GM19467 (cell line): Measurements from ENCODE around the gene LPAR1.
"Not testable (repeated sequence)": the region's sequence is repeated elsewhere in the genome, so short reads cannot be mapped to it uniquely, and the experiment has no call there.

Experiments
- ATAC-seq: cut with Tn5 transposase; IDR thresholded peaks from one replicate; pipeline ENCODE4 v1.9.1; 2021; ENCODE audit warnings: mild to moderate bottlenecking, moderate library complexity; ENCODE audit not compliant: unreplicated experiment

The LPAR1 gene

DNA sequence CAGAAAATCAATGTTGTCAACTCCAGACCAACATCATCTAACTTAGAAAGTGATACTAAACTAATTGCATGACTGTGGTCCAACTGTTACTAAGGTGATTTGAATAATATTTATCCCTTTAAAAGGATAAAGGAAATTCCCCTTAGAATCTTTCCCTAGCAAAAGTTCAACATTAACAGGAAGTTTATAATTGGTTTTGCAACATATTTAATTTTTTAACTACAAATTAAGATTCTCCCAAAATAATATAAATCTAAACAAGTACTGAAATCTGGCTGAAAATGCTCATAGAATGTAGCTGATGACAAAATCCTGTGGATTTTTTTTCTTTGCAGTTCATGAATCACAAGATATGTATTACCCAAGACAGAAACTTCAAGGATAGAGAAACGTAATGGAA lies 151.4 kb downstream of the LPAR1 start:
- ATAC-seq = no peak

DNA sequence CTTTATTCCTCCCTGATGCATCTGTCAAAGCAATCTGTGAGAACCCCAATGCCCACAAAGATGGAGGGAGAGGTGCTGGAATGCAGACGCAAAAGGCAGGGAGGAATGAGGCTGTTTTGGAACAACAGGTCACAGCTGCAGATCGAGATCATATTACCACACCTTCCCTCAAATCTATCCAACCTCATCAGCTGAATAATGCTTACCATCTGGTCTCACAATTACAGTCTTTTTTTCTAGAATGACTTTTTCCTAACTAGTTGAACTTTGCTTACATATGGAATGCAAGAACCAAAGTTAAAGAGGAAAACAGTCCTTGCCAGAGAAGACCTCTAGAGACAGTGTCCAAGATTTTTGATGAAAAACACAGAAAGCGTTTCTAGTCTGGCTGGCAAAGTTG lies 158.1 kb downstream of the LPAR1 start:
- ATAC-seq = no peak

GRCh38 chr9:110877374-110877773 lies 160.9 kb downstream of the LPAR1 start:
- no peak for ATAC-seq

GRCh38 chr9:110876929-110877328 lies 161.3 kb downstream of the LPAR1 start:
- no peak for ATAC-seq

DNA sequence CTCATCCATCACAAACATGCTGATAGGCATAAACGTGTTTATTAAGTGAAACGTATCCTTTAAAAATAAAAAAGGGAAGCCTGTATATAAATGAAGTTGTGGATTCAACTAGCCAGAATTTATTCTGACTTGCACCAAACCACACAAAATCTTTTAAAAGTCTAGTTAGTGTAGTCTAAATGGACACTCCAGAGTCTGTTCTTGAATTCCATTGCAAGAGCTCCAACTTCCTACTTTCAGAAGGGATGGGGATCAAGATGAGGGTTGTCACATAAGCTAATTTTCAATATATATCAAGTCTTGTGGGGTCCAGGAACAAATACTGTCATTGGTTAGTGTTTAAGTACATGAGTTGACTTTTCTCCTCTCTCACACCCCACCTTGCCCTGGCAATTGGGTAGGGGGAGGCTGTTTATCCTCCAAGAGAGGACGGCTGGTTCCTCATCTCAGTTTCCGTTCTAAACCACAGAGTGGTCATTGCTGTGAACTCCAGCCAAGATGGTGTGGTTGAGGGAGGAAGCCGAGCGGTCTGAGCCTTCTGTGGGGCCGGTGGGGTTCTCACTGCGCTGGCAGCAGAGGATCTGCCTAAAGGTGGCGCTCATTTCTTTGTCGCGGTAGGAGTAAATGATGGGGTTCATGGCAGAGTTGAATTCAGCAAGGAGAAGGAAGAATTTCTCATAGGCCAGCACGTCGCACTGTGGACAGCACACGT lies 163.2 kb downstream of the LPAR1 start:
- peak; percentile 74 for ATAC-seq

DNA sequence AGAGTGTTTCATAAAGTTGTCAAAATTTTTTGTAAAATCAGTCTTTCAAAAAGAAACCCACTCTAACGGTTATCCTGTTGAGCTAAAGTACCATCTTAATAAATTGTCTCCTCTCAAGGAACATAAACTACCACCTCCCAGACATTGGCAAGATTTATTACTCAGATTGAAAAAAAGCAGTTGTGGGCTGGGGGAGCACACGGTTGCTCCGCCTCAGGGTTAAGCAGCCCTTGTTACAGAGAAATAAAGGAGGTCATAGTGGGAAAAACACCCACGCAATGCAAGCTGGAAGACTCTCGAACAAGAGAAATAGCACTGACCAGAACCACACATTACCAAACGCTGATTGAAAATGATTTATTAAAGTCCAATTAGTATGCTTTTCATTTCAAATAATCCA lies 165.3 kb downstream of the LPAR1 start:
- ATAC-seq = no peak

DNA sequence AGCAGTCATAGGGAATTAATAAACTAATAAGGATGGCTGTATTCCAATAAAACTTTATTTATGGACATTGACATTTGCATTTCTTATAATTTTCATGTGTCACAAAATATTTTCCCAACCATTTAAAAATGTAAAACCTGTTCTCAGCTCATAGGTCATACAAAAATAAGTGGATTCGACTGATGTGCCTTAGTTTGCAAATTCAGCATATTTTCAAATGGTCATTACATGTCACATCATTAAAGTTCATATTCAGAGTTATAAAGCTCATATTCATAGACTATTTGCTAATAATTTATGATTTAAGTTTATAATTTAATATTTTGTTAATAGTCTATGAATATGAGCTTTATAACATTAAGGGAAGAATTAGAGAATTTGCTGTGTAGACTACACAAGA lies 166.5 kb downstream of the LPAR1 start:
- no peak for ATAC-seq

DNA sequence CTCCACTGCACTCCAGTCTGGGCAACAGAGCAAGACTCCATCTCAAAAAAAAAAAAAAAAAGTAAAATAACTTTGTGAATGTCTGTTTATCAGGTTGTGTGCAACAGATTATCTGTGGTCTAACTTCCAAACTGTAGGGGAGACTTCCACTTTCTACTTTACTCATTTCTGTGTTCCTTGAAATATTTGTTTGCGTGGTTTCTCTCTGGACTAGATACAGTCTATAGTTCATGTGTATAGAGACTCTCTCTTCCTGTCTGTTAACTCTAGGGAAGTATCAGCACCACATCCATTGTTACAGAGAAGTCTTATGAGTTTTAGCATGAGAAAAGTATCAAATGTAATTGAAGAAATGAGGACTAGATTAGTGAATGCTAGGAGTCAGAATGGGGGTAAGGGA lies 168.3 kb downstream of the LPAR1 start:
- ATAC-seq = no peak

GRCh38 chr9:110864011-110864410 lies 174.3 kb downstream of the LPAR1 start:
- no peak for ATAC-seq

DNA sequence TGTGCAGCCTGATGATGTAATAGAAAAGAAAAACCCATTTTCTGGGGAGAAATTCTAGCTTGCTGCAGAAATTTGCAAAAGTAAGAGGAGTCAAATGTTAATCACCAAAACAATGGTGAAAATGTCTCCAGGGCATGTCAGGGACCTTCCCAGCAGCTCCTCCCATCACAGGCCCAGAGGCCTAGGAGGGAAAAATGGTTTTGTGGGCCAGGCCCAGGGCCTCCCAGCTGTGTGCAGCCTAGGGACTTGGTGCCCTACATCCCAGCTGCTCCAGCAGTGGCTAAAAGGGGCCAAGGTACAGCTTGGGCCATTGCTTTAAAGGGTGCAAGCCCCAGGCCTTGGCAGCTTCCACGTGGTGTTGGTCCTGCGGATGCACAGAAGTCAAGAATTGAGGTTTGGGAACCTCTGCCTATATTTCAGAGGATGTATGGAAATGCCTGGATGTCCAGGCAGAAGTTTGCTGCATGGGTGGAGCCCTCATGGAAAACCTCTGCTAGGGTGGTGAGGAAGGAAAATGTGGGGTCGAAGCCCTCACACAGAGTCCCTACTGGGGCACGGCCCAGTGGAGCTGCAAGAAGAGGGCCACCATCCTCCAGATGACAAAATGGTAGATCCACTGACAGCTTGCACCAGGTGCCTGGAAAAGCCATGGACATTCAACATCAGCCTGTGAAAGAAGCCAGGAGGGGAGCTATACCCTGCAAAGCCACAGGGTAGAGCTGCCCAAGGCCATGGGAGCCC lies 176.7 kb downstream of the LPAR1 start:
- not testable (repeated sequence) for ATAC-seq

GRCh38 chr9:110856772-110857171 lies 181.5 kb downstream of the LPAR1 start:
- ATAC-seq = no peak

DNA sequence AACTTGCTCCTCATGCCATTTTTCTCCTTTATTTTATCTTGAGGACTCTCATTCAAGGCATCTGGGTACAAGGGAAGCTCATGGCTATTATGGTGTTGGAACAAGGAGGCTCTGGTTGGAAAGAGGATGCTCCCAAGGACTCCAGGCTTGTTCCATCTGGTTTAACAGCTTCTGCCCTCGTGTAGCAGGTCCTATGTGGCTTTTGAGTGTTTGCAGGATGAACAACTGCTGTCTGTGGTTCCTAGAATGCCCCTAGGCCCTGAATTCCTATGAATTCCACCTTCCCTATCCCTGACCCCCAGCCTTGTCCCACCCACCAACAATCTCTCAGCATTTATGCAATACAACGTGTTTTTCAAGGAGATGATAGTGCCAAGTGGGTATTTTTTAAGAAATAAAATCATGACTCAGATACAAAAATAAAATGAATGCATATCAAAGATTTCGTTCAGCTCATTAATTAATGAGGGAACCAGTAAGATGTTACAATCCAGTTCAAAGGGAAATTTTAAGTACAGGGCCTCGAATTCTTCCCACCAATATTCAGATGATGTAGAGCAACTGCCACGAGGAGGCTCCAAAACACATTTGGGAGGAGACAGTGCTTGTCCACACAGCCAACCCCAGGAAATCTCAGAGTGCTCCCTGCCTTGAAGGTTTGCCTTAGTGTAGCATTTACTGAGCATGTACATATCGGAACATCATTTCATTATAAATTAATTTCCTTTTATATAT lies 187.7 kb downstream of the LPAR1 start:
- ATAC-seq = no peak

GRCh38 chr9:110847671-110848070 lies 190.6 kb downstream of the LPAR1 start:
- ATAC-seq = no peak

GRCh38 chr9:110846215-110846614 lies 192.1 kb downstream of the LPAR1 start:
- ATAC-seq = no peak

GRCh38 chr9:110844121-110844520 lies 194.1 kb downstream of the LPAR1 start:
- ATAC-seq = no peak

GRCh38 chr9:110842986-110843385 lies 195.3 kb downstream of the LPAR1 start:
- no peak for ATAC-seq

DNA sequence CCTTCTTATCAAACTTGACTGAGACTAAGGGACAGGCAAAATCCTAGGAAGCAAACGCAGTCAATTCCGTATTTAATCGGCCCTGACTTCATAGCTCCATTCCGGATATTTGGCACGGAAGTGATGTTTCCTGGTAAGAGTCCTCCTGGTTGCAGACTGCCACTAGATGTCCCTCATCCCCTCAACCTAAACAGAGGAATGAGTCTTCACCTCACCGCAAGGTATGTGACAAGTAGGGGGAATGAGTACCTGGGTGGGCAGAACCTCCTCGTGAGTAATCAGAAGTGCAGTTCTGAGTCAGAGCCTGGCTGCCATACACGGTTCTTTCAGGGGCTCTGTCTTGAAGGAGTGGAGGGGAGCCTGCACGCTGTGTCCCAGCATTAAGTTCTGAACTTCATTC lies 196.1 kb downstream of the LPAR1 start:
- ATAC-seq = no peak

- no peak for ATAC-seq
Measured at GRCh38 chr9:110837401-110838005, 200.8 kb downstream of the LPAR1 start.

DNA sequence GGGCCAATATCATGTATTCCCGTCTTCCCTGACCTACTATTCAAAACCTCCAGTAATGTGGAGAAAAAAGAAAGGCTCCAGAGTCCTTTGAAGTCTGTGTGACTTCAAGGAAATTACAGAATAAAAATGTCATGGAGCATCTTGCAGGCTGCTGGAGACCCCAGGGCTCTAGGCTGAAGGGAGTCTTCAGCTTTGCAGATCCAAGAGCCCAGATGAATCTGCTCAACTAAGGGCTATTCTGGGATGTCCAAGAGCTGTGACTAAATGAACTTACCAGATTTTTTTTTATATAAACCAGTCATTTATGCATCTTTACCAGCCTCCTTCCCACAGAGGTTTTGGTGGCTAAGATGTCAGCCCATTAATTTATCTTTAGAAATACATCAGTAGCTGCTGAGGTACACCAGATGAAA lies 202.4 kb downstream of the LPAR1 start:
- no peak for ATAC-seq

- no peak for ATAC-seq
Measured at GRCh38 chr9:110835404-110835803, 202.9 kb downstream of the LPAR1 start.

GRCh38 chr9:110832926-110833325 lies 205.3 kb downstream of the LPAR1 start:
- ATAC-seq = no peak
